Measurements from ENCODE around the gene HOXA4.

The HOXA4 gene

DNA sequence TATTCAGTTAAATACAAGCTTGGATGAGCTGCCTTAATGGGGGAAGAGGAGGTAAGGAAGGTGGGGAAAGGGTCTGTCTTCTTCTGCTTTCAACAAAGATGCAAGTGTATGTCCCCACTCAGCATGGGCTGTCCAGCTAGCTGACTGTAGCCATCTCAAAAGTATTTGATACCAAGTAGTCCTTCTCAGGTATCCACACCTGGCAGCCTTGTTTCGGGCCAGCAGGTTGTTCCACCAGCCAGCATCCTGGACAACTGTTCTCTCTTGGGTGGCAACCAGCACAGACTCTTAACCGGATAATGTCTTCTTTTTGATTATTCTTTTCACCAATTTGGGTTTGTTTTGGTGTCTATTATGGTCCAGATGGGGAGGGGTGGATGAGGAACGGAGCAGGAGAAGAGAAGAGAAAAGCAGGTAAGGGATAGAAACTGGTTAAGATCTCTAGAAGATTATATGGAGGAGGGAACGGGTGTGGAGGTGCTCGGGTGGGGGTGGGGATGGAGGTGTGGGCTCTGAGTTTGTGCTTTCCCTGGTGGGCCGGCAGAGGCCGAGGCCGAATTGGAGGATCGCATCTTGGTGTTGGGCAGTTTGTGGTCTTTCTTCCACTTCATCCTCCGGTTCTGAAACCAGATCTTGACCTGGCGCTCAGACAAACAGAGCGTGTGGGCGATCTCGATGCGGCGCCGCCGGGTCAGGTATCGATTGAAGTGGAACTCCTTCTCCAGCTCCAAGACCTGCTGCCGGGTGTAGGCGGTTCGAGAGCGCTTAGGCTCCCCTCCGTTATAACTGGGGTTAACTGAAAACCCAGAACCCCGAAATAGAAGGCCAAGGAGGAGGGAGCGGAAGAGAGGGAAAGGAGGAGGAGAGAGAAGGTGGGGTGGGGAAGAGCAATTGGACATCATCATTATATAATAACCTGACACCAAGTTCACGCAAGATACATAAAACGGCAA is 1.5 kb downstream of the HOXA4 start:
- TF ChIP-seq, protein P1, sequence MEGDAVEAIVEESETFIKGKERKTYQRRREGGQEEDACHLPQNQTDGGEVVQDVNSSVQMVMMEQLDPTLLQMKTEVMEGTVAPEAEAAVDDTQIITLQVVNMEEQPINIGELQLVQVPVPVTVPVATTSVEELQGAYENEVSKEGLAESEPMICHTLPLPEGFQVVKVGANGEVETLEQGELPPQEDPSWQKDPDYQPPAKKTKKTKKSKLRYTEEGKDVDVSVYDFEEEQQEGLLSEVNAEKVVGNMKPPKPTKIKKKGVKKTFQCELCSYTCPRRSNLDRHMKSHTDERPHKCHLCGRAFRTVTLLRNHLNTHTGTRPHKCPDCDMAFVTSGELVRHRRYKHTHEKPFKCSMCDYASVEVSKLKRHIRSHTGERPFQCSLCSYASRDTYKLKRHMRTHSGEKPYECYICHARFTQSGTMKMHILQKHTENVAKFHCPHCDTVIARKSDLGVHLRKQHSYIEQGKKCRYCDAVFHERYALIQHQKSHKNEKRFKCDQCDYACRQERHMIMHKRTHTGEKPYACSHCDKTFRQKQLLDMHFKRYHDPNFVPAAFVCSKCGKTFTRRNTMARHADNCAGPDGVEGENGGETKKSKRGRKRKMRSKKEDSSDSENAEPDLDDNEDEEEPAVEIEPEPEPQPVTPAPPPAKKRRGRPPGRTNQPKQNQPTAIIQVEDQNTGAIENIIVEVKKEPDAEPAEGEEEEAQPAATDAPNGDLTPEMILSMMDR (IDR thresholded peaks at IDR 0.05; ENCODE audit: low read depth, low read length, missing control alignments): no peak
- H3K4me3 ChIP-seq (replicated peaks; ENCODE audit: low read depth, low read length): no peak overlapping the region
- DNase-seq (ENCODE audit: extremely low read depth, low read depth): no peak

DNA sequence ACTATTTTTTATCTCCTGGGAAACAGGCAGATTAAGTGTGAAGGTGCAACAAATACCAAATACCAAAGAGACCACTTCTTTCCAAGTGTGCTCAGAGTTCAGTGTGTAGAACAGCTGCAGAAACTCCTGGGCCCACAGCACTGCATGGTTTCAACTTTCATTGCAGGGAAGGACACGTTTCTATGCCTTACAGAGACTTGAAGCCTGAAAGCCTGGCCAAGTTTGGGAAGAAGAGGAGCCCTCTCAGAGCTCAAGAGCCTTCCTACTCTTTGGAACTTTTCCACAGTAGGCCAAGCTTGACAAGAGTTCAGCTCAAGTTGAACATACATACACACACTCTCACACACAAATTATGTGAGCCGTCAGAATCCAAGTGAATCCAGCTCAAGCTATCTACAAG is 2.5 kb downstream of the HOXA4 start:
- DNase-seq (ENCODE audit: extremely low read depth, low read depth): no peak
- TF ChIP-seq, protein P1 (IDR thresholded peaks at IDR 0.05; ENCODE audit: low read depth, low read length, missing control alignments): no peak

DNA sequence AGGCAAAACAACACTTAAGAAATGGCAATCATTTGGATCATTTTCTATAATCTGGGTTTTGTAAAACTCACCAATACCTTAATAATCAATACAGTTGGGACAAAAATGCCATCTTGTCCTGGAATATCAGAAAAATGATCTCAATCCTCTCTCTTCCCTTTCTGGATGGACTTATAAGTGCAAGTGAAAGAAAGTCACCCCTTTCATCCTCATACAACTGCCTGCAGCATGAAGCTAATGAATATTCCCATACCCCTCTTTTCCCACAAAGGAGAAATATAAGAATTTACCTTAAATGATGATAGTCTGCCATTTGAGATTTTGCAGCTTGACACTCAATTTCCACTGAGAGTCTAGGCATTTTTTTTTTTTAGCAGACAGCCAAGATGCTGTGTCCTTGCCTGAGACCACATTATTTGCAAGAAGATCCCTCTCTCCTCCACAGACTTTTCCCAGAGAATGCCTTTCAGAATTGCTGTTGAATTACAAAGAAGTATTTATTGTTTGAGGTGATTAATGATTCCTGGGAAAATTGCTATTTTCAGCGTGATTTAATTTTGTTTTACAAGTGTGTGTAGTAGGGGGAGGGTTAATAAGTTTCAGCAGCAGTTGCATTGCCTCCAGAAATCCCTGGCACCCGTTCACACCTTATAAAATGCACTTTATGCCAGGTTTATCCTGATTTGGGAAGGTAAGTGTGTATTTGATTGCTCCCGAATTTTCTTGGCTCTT is 3.8 kb downstream of the HOXA4 start:
- no peak overlapping the region for H3K4me3 ChIP-seq (replicated peaks; ENCODE audit: low read depth, low read length)
- no peak for DNase-seq (ENCODE audit: extremely low read depth, low read depth)
- TF ChIP-seq, protein P1 (IDR thresholded peaks at IDR 0.05; ENCODE audit: low read depth, low read length, missing control alignments): no peak

More for the DNA sequence above, 2.5 kb downstream of the HOXA4 start:
- no peak overlapping the region for H3K4me3 ChIP-seq (replicated peaks; ENCODE audit: low read depth, low read length)

DNA sequence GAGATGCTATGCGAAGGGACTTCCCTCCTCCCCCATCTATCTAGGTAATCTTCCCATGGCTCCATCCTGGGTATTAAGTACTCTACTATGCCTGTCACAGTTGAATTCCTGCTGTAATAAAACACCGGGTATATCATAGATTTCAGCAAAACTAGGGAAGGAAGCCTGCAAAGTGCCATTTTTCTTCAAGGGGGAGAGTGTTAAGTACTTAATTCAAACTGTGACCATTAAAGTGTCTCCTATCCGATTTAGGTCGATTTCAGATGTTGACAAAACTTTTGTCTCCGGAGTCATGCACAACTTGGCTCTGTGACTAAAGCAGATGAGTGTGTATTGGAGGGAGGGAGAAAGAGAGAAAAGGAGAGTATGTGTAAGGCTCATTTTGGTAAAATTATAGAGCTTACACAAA is 4.6 kb downstream of the HOXA4 start:
- TF ChIP-seq, protein P1 (IDR thresholded peaks at IDR 0.05; ENCODE audit: low read depth, low read length, missing control alignments): no peak
- no peak overlapping the region for H3K4me3 ChIP-seq (replicated peaks; ENCODE audit: low read depth, low read length)
- no peak for DNase-seq (ENCODE audit: extremely low read depth, low read depth)

DNA sequence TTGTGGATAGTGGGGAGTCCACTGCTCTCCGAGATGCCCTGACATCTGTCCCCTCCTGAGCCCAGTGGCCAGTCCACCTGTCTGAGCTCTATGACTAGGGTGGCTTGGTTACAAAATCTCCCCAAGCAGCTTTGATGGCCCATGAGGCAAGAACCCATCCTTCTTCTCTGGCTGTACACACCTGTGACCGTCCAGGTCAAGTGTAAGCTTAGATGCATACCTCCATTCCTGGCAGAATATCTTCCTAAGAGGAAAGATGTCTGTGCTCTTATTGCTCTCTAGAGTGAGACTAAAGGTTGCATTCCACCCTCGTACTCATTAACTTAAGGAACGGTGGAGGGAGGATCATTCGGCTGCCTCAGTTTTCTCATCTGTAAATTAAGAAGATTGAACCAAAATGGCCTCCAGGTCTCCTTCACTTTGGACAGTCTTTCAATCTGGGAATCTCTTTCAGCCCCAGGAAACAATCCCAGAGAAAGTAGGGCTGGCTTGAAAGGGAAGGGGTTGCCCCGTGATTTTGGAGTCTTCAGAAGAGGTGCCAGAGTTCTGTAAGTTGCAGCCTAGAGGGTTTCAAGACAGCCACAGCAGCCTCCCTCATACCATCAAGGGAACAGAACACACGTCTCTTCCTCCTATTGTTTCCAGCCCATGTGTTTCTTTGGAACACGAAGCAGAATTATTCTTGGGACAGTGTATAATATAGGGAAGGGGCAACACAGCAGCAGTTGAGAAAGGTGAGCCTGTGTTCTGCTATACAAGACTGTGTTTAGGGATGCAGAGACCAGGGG is 5.5 kb downstream of the HOXA4 start:
- H3K4me3 ChIP-seq (replicated peaks; ENCODE audit: low read depth, low read length): no peak overlapping the region
- TF ChIP-seq, protein P1 (IDR thresholded peaks at IDR 0.05; ENCODE audit: low read depth, low read length, missing control alignments): no peak
- DNase-seq (ENCODE audit: extremely low read depth, low read depth): no peak

DNA sequence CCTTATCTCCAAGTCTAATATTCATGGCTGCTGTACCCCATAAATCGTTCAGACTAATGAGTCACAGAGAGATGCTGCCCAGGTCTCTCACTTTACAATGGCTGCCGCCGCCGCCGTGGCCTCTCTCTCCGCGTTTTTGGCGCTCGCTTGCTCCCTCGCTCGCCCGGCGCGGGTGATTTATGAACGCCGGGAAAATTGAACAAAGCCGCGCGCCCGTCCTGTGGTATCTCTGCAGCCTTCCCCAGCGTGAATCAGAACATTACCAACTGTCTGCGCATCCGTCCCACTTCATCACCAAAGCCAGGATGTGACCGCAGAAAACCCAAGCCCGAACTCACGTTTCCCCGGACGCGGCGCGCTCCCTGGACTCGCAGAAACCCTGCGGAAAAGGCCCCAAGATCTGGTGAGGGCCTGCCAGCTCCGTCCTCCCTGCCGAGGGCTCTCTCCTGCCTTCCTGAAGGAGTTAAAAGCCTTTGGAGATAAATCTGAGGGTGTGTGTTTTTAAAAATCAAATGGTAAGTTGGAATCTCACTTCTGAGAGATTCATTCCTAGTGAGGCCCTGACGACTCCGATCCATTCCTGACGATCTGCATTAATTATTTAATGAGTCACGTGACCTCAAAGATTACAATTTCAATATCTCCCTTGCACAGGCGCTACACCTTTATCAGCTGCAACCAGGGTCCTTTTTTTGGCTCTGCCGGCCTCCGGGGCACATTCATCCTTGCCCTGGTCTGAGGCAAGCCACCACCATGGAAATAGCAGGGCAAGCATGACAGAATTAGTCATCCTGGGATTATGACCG is 6.3 kb downstream of the HOXA4 start:
- no peak overlapping the region for H3K4me3 ChIP-seq (replicated peaks; ENCODE audit: low read depth, low read length)
- TF ChIP-seq, protein P1 (IDR thresholded peaks at IDR 0.05; ENCODE audit: low read depth, low read length, missing control alignments): no peak
- DNase-seq (ENCODE audit: extremely low read depth, low read depth): no peak

Data from HFF-Myc (cell line).